IPS-18a (cell line): ENCODE results near the gene SRRM2.

Experiments used
- H3K27ac ChIP-seq: one replicate; pipeline ENCODE4 v1.5.1; 2013; ENCODE audit warnings: low read length
- H3K27me3 ChIP-seq: one replicate; pipeline ENCODE4 v1.6.1; 2013; ENCODE audit warnings: mild to moderate bottlenecking, low read length; ENCODE audit not compliant: control insufficient read depth, insufficient read depth
- H3K36me3 ChIP-seq: one replicate; pipeline ENCODE4 v1.6.1; 2013; ENCODE audit warnings: low read depth, low read length; ENCODE audit not compliant: control insufficient read depth
- H3K4me1 ChIP-seq: one replicate; pipeline ENCODE4 v1.6.1; 2013; ENCODE audit warnings: low read depth, low read length; ENCODE audit not compliant: control insufficient read depth
- H3K4me3 ChIP-seq: one replicate; pipeline ENCODE4 v1.5.1; 2013; ENCODE audit warnings: low read length
- H3K9ac ChIP-seq: one replicate; pipeline ENCODE4 v1.6.1; 2013; ENCODE audit warnings: mild to moderate bottlenecking, low read length, moderate library complexity
- H3K9me3 ChIP-seq: one replicate; pipeline ENCODE4 v1.6.1; 2013; ENCODE audit warnings: low read depth, low read length; ENCODE audit not compliant: control insufficient read depth

SRRM2 gene

DNA sequence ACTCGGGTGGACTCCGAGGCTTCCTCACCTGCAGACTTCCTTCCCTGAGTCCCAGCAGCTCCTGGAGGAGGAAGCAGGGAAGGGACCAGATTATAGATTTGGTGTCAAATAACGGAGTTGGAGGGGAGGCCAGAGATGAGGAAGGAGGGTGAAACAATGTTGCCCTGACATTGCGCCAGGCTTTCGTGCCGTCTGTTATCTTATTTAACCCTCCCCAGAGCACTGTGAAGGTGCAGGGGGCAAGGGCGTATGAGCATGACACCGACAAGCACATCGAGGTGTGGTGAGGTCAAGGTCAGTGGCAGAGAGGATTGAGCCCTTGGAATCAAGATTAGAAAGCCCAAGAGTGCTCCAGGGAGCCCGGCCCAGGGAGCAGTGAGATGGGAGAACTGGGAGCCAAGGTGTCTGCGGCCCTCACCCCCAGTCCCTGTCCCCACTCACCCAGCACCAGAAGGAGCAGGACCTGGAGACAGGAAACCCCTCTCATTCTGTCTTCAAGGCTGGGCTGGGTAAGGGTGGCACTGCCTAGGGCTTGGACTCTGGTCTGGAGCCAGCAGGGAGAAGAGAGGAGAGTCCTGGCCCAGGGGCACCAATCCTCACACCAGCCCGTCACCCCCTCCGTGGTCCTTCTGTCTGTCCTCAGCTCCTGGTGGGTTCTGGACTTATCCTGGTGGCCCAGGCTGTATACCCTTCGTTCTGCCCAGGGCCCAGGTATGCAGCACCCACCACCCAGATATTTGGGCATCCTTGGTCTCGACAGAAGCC lies 33.8 kb downstream of the SRRM2 start:
- no peaks in the 10 kb centered on the region for H3K9me3 ChIP-seq
- H3K4me3 ChIP-seq, result no peak overlapping the region
- H3K27me3 ChIP-seq, result no peaks in the 10 kb centered on the region
- no peak overlapping the region for H3K9ac ChIP-seq
- no peak overlapping the region for H3K27ac ChIP-seq
- no peaks in the 10 kb centered on the region for H3K36me3 ChIP-seq
- no peaks in the 10 kb centered on the region for H3K4me1 ChIP-seq

DNA sequence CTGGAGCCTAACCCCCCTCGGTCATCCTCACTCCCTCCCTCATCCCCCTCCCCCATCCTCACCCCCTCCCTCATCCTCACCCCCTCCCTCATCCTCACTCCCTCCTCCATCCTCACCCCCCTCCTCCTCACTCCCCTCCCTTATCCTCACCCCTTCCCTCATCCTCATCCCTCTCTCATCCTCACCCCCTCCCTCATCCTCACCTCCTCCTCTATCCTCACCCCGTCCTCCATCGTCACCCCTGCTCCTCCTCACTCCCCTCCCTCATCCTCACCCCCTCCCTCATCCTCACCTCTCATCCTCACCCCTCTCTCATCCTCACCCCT lies 34.4 kb downstream of the SRRM2 start:
- Histone ChIP-seq H3K4me1 (no peaks in the 10 kb centered on the region), H3K27me3 (no peaks in the 10 kb centered on the region), H3K36me3 (no peaks in the 10 kb centered on the region), H3K27ac (no peak overlapping the region), H3K4me3 (no peak overlapping the region), H3K9me3 (no peaks in the 10 kb centered on the region), H3K9ac (no peak overlapping the region)

DNA sequence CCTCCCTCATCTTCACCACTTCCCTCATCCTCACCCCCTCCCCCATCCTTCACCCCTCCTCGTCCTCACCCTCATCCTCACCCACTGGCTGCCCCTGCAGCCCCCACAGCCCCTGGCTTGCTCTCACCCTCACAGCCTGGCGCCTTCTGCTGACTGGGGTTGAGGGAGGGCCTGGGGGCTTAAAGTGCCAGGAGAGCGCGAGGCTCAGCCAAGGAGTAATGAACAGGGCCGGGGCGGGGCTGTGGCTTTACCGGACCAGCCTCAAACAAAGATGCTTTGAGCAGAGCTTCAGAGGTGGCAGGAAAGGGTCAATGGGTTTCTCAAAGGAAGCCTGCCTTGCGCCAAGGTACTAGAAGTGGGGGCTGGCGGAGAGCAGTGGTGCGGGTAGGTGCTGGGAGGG lies 35.0 kb downstream of the SRRM2 start, which contains the start of gene PRSS33:
TSS of gene PRSS33 (minus strand) at position 155 of the 400 bp plus-strand sequence. CDS start 1,013 bp downstream, outside the sequence.
- H3K36me3 ChIP-seq, result no peaks in the 10 kb centered on the region
- H3K9me3 ChIP-seq, result no peaks in the 10 kb centered on the region
- H3K9ac ChIP-seq, result no peak within 1 kb of the TSS
- no peaks in the 10 kb centered on the region for H3K27me3 ChIP-seq
- no peak within 1 kb of the TSS for H3K4me3 ChIP-seq
- no peak within 1 kb of the TSS for H3K27ac ChIP-seq
- H3K4me1 ChIP-seq, result no peaks in the 10 kb centered on the region

DNA sequence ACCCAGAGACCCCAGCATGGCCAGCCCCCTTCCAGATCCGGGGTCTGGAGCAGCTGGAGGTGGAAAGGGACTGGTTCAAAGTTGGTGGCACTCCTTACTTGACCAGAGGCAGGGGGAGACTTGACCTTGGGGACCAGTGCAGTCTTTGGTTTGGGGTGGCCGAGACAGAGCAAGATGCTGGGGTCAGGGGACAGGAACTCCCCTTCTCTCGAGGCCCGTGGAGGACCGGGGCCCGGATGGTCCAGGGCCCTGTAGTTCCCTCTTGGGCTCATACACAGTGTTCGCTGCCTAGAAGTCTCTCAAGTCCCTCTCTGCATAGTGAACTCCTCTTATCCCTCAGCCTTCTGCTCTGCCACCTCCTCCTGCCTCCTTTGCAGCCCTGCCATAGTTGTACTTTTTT lies 35.5 kb downstream of the SRRM2 start:
- Histone ChIP-seq H3K9me3 (no peaks in the 10 kb centered on the region), H3K4me1 (no peaks in the 10 kb centered on the region), H3K36me3 (no peaks in the 10 kb centered on the region), H3K9ac (no peak overlapping the region), H3K27me3 (no peaks in the 10 kb centered on the region), H3K4me3 (no peak overlapping the region), H3K27ac (no peak overlapping the region)

DNA sequence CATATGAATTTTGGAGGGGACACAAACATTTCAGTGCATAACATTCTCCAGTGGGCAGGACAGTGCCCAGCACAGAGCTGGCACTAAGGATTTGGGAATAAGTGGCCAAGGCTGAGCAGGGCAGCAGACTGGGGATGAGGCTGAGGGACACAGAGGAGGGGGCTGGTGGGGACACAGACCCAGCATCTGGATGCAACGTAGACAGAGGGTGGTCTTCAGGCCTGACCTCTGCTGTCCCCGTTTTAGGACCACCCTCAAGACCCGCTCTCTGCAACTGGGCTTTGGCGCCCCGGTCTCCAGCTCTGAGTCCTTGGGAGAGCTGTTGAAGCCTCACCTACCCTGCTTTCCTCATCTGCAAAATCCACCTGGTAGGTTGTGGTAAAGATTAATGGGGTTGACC lies 38.2 kb downstream of the SRRM2 start:
- no peaks in the 10 kb centered on the region for H3K36me3 ChIP-seq
- H3K27ac ChIP-seq, result no peak overlapping the region
- no peaks in the 10 kb centered on the region for H3K4me1 ChIP-seq
- H3K27me3 ChIP-seq, result no peaks in the 10 kb centered on the region
- no peak overlapping the region for H3K9ac ChIP-seq
- H3K9me3 ChIP-seq, result no peaks in the 10 kb centered on the region
- H3K4me3 ChIP-seq, result no peak overlapping the region

DNA sequence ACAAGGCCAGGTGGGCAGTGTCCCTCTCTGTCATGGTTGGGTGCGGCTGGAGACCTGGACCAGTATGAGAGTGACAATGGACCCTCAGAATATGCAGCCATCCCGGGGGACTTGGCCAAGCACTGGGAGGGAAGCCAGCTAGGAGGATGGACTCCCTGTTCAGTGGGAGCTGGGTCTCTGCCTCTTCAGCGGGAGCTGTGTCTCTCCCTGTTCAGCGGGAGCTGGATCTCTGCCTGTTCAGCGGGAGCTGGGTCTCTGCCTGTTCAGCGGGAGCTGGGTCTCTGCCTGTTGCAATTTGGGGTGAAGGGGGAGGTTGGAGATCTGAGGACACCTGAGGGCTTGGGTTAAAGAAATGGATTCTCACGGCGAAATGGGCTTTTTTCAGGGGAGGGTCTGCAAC lies 38.7 kb downstream of the SRRM2 start:
- Histone ChIP-seq H3K36me3 (no peaks in the 10 kb centered on the region), H3K9me3 (no peaks in the 10 kb centered on the region), H3K4me3 (no peak overlapping the region), H3K27ac (no peak overlapping the region), H3K9ac (no peak overlapping the region), H3K27me3 (no peaks in the 10 kb centered on the region), H3K4me1 (no peaks in the 10 kb centered on the region)

DNA sequence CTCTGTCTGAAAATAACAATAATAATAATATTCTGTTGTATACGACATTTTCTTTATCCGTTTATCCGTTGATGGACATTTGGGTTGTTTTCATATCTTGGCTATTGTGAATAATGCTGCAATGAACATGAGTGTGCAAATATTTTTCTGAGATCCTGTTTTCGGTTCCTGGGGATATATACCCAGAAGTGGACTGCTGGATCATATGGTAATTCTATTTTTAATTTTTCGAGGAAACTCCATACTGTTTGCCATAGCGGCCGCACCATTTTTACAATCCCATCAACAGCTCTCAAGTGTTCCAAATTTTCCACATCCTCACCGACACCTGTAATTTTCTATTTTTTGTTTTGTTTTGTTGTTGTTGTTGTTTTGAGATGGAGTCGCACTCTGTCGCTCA lies 40.5 kb downstream of the SRRM2 start:
- Histone ChIP-seq H3K4me1 (no peaks in the 10 kb centered on the region), H3K4me3 (no peak overlapping the region), H3K27ac (no peak overlapping the region), H3K9ac (no peak overlapping the region), H3K36me3 (no peaks in the 10 kb centered on the region), H3K27me3 (no peaks in the 10 kb centered on the region), H3K9me3 (no peaks in the 10 kb centered on the region)

DNA sequence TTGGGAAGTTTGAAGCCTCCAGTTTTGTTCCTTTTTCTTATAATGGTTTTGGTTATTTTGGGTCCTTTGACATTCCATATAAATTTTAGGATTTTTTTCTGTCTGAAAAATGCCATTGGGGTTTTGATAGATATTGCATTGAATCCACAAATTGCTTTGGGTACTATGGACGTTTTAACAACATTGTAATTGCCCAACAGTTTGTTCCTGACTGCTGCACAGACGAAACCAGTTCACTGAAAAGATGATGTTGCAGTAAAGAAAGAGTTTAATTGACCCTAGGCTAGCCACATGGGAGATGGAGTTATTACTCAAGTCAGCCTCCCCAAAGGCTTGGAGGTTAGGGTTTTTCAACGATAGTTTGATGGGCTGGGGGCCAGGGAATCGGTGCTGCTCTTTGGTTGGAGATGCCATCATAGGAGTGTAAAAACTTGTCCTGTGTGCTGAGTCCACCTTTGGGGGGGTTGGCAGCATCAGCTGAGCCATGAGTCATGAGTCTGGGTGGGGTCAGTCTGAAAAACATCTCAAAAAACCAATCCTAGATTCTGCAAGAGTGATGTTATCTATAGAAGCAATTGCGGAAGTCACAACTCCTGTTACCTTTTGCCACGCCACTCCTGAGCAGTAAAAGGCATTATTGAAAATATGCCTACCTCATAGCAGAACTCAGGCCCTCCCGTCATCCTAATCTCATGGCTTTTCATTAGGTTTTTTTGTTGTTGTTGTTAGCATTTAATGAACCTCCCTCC lies 43.1 kb downstream of the SRRM2 start:
- Histone ChIP-seq H3K4me1 (no peaks in the 10 kb centered on the region), H3K9ac (no peak overlapping the region), H3K9me3 (no peaks in the 10 kb centered on the region), H3K27ac (no peak overlapping the region), H3K36me3 (no peaks in the 10 kb centered on the region), H3K27me3 (no peaks in the 10 kb centered on the region), H3K4me3 (no peak overlapping the region)

DNA sequence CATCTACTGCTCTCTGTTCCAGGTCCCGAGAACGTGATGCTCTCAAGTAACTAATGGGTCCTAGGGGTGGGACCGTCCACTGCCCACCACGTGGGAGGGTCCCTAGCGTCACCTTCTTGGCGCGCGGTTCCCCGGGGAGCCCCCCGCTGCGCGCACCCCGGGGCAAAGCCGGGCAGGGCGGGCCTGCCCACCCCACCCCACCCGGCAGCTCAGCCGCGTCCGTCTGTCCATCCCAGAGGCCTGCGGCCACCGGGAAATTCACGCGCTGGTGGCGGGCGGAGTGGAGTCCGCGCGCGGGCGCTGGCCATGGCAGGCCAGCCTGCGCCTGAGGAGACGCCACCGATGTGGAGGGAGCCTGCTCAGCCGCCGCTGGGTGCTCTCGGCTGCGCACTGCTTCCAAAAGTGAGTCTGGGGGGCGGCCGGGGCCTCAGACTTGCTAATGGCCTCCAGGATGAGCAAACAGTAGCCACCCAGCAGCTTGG lies 46.3 kb downstream of the SRRM2 start:
- no peak overlapping the region for H3K4me3 ChIP-seq
- H3K36me3 ChIP-seq, result no peaks in the 10 kb centered on the region
- H3K4me1 ChIP-seq, result no peaks in the 10 kb centered on the region
- no peaks in the 10 kb centered on the region for H3K27me3 ChIP-seq
- H3K9me3 ChIP-seq, result no peaks in the 10 kb centered on the region
- no peak overlapping the region for H3K9ac ChIP-seq
- no peak overlapping the region for H3K27ac ChIP-seq

DNA sequence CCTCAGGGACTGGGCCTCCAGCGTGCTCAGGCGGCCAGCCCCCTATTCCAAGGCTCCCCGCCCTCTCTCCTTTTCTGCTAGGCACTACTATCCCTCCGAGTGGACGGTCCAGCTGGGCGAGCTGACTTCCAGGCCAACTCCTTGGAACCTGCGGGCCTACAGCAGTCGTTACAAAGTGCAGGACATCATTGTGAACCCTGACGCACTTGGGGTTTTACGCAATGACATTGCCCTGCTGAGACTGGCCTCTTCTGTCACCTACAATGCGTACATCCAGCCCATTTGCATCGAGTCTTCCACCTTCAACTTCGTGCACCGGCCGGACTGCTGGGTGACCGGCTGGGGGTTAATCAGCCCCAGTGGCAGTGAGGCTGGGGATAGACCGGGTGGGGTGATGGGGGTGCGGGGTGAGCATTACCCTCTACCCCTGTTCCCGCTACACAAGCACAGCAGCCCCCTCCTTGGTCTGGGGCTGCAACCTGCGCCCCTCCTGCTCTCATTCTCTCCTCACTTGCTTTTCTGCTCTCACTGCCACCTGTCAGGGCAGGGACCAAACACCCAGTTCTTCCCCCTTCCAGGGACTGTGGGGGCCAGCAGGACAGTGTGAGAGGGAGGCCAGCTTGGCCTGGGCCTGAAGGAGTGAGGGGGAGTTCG lies 46.9 kb downstream of the SRRM2 start:
- H3K4me1 ChIP-seq, result no peaks in the 10 kb centered on the region
- no peak overlapping the region for H3K27ac ChIP-seq
- H3K9me3 ChIP-seq, result peaks cover 2% of the 10 kb centered on the region
- H3K9ac ChIP-seq, result no peak overlapping the region
- no peak overlapping the region for H3K4me3 ChIP-seq
- H3K27me3 ChIP-seq, result no peaks in the 10 kb centered on the region
- no peaks in the 10 kb centered on the region for H3K36me3 ChIP-seq

DNA sequence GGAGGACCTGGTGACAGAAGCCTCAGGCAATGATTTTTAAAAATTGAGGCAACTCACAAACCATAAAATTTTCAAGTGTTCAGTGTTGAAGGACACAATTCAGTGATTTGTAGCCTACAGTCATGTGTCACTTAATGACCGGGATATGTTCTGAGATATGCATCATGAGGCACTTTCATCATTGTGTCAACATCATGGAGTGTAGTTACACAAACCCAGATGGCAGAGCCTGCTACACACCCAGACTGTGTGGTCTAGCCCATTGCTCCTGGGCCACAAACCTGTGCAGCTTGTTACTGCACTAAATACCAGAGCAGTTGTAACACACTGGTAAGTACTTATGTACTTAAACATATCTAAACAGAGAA lies 47.4 kb downstream of the SRRM2 start:
- no peaks in the 10 kb centered on the region for H3K36me3 ChIP-seq
- no peak overlapping the region for H3K9ac ChIP-seq
- no peaks in the 10 kb centered on the region for H3K4me1 ChIP-seq
- H3K4me3 ChIP-seq, result no peak overlapping the region
- H3K9me3 ChIP-seq, result peaks cover 3% of the 10 kb centered on the region
- no peak overlapping the region for H3K27ac ChIP-seq
- H3K27me3 ChIP-seq, result no peaks in the 10 kb centered on the region
